GM18868 (cell line): Measurements from ENCODE around the gene ZNF219.

Experiments
- ATAC-seq: cut with Tn5 transposase; IDR thresholded peaks from one replicate; pipeline ENCODE4 v1.9.1; 2021; ENCODE audit warnings: mild to moderate bottlenecking, moderate library complexity; ENCODE audit not compliant: unreplicated experiment

Gene ZNF219

DNA sequence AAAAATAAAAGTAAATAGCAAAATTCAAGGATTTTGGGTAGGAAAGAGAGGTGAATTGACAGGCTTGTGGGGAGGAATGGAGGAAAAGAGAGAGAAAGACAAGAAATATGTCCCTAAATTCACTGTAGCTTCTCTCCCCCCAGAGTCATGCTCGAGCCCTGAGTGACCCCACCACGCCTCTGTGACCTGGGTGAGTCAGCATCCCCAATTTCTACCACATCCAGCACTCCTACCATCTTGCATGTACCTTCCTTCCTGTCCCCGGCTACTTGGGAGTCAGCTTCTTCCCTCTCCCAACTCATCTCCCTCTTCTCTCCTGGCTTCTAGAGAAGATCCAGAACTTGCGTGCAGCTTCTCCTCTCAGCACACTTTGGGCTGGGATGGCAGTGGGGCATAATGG, 9.8 kb downstream of the ZNF219 start:
- no peak for ATAC-seq

DNA sequence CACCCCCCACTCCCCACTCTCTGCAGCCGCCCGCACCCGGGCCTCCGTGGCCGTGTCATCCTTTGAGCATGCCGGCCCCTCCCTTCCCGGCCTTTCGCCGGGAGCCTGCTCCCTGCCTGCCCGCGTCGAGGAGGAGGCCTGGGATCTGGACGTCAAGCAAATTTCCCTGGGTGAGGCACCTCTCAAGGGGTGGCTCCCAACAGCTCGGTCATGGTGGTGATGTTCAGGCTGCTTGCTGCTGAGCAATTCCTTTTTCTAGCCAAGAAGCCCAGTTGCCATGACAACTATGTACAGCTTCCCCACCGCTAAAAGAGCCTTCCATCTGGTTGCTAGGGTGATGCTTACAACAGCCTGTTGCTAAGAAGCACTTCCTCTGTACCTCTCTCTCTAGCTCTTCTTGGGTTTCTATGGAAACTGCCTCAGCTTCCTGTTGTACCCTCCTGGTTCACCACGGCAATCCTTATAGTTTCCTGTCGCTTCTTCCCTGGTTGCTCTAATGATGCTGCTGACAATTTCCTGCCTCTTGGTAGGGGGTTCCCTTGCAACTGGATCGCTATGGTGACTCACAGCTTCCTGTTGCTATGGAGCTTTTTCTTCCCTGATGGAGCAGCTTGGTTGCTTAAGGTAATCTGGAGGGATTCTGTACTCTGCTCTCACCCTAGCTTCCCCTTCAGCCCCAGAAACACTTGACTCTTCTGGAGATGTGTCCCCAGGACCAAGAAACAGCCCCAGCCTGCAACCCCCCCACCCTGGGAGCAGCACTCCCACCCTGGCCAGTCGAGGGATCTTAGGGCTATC, 11.0 kb downstream of the ZNF219 start:
- ATAC-seq = peak; percentile 80

DNA sequence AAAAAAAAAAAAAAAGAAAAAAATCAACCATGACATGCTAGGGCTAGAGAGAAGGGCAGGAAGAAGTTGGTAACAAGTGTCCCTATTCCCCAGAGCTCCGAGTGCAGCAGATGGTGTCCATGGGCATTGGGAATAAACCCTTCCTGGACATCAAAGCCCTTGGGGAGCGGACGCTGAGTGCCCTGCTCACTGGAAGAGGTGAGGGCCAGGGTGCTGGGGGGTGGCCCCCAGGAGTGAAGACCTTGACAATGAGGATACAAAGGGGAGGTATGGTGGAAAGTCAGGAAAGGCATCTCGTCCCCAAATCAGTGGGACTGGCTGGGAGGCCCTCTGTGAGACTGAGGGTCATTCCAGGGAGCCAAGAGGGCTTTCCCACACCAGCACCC, 11.6 kb downstream of the ZNF219 start:
- ATAC-seq = no peak

DNA sequence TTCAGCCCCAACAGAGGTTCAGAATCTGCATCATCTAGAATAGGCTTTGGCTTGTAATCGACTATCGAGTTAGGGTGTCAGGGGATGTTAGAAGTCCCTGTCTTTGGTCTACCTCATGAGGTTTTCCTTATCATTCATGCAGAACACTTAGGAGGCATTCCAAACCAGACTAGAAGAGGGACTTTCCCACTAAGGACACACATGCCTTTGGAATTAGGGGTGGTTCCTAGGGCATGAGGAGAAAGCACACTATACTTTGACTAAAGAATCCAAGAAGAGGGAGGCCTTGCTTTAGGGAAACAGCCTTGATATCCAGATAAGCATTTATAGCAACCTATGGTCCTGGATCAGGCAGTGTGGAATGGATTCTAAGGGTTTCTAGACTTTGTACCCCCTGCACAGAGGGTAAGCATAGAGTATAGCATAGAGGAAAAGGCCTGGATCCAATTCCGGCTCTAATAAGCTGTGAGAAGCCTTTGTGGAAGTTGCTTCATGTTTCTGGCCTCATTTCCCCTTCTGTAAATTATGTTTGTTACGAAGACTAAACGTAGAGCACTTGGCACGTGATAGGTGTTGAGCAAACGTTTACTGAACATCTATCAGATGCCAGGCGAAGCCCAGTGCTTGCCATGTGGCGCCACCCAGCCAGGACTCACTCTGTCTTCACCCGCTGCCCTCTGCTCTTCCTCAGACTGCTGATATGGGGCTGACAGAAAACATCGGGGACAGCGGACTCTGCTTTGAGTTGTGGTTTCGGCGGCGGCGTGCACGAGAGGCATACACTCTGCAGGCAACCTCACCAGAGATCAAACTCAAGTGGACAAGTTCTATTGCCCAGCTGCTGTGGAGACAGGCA, 13.2 kb downstream of the ZNF219 start:
- ATAC-seq = no peak

DNA sequence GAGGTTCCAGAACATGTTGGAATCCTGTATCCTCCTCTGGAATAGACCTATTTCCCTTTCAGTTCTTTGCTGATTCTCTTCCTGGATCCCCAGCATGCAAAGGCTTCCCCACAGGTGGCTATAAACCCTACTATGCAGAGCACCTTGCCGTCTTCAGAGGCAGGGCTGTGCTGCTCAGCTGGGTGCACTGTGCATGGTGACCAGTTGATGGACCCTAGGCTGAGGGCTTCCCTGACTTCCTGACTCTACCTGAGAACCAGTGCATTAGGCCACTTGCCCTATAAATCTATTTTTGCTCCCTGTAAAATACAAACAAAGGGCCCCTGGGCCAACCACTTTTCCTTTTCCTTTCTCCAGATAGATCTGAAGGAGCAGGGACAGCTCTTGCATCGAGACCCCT, 14.1 kb downstream of the ZNF219 start:
- ATAC-seq = no peak

DNA sequence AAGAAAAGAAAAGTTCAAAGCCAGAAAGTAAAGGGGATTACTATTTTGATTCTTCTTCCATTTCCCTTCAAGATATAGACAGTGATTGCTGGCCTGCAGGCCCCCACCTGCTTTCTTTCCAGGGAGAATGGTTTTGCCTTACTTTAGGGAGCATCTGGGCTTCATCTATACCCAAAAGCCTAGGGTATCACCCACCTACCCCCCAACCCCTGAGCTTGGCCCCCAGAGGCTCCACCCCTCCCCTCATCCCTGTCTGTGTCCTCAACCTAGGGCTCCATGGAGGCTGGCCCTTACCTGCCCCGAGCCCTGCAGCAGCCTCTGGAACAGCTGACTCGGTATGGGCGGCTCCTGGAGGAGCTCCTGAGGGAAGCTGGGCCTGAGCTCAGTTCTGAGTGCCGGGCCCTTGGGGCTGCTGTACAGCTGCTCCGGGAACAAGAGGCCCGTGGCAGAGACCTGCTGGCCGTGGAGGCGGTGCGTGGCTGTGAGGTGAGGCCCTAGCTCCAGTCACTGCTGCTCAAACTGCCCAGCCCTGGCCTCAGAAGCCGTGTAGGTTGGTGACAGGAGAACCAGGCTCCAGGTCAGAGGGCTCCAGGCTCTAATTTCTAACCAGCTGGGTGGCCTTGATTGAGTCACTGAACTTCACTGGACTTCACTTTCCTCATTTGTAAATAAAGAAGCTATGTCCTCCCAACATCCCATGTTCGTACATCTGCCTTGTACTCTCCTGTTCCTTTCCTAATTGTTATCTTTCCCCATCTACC, 14.7 kb downstream of the ZNF219 start:
- ATAC-seq = no peak

DNA sequence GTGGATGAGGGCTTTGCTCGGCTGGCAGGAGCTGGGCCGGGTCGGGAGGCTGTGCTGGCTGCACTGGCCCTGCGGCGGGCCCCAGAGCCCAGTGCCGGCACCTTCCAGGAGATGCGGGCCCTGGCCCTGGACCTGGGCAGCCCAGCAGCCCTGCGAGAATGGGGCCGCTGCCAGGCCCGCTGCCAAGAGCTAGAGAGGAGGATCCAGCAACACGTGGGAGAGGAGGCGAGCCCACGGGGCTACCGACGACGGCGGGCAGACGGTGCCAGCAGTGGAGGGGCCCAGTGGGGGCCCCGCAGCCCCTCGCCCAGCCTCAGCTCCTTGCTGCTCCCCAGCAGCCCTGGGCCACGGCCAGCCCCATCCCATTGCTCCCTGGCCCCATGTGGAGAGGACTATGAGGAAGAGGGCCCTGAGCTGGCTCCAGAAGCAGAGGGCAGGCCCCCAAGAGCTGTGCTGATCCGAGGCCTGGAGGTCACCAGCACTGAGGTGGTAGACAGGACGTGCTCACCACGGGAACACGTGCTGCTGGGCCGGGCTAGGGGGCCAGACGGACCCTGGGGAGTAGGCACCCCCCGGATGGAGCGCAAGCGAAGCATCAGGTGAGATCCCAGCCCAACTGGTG, 16.8 kb downstream of the ZNF219 start:
- no peak for ATAC-seq

DNA sequence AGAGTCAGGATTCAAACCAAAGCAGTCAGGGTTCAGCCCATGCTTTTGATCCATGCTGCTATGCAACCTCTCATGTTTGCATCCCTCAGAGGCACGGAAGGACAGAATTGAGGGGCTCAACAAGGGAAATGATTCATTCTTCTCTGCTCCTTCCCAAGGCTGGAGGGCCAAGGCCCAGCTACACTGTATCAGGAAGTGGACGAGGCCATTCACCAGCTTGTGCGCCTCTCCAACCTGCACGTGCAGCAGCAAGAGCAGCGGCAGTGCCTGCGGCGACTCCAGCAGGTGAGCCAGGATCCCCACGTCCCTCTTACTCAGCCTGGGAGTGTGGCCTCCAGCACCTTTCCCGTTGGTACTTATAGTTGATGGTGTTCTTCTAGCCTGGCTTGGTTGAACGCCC, 19.7 kb downstream of the ZNF219 start:
- ATAC-seq = no peak

DNA sequence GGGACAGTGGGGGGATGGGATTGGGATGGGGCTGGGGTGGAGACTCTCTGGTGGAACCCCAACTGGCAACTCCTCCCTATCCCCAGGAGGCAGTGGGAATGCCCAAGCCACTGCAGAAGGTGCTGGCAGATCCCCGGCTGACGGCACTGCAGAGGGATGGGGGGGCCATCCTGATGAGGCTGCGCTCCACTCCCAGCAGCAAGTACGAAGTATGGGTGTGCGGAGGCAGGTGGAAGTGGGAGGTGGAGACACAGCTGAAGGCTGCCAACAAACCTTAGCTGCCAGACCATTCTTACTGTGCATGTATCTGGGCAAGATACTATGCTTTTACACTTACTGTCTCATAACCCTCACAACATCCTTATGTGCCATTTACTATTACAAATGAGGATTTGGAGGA, 20.2 kb downstream of the ZNF219 start:
- no peak for ATAC-seq

DNA sequence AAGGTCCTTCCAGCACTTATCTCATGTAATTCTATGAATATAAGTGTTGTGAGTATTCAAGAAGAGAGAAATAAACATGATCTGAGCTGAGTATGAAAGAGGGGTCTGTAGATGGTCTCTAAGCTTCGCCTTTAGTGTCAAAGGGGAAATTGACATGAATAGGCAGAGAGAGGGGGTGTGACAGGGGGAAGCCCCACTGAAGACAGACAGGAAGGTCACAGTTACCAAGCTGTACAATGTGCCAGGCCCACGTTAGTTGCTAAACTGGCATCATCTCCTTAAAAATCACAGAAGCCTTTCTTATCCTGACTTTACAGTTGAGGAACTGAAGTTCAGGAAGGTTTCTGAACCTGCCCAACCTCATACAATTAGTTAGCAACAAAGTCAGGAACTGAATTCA, 20.8 kb downstream of the ZNF219 start:
- no peak for ATAC-seq

DNA sequence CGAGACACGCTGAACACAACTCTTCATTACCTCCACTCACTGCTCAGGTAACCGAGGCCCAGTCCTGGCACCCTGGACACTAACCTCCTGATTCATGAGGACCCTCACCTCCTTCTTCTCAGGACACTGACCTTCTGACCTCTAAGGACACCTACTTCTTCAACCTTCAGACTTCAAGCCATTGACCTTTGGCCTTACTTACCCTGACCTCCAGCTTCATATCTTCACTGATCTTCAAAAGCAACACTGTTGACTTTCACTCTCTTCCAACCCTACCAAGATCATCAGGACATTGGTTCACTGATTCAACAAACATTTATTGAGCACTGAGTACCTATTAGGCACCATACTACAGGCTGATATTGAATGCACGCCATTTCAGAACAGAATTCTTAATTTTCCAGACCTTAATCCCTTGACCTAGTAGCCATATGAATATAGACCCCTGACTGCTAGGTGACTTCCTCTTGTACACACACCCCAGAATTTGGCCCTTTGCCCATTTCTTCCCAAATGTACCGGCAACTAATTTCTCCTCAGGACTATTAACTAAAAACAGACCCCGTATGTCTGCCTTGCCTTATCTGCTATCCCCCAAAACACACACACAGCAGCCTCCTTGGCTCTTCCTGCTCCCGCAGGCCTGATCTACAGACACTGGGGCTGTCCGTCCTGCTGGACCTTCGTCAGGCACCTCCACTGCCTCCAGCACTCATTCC, 22.6 kb downstream of the ZNF219 start:
- no peak for ATAC-seq

DNA sequence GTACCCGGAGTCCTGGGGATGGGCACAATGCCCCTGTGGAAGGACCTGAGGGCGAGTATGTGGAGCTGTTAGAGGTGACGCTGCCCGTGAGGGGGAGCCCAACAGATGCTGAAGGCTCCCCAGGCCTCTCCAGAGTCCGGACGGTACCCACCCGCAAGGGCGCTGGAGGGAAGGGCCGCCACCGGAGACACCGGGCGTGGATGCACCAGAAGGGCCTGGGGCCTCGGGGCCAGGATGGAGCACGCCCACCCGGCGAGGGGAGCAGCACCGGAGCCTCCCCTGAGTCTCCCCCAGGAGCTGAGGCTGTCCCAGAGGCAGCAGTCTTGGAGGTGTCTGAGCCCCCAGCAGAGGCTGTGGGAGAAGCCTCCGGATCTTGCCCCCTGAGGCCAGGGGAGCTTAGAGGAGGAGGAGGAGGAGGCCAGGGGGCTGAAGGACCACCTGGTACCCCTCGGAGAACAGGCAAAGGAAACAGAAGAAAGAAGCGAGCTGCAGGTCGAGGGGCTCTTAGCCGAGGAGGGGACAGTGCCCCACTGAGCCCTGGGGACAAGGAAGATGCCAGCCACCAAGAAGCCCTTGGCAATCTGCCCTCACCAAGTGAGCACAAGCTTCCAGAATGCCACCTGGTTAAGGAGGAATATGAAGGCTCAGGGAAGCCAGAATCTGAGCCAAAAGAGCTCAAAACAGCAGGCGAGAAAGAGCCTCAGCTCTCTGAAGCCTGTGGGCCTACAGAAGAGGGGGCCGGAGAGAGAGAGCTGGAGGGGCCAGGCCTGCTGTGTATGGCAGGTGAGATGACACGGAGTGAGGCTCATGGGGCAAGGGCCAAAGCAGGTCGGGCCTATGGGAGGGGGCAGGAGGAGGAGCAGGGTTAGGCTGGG, 23.8 kb downstream of the ZNF219 start:
- ATAC-seq = no peak

DNA sequence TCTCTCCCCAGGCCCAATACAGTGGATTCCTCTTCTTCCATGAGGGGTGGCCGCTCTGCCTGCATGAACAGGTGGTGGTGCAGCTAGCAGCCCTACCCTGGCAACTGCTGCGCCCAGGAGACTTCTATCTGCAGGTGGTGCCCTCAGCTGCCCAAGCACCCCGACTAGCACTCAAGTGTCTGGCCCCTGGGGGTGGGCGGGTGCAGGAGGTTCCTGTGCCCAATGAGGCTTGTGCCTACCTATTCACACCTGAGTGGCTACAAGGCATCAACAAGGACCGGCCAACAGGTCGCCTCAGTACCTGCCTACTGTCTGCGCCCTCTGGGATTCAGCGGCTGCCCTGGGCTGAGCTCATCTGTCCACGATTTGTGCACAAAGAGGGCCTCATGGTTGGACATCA, 24.5 kb downstream of the ZNF219 start:
- no peak for ATAC-seq

DNA sequence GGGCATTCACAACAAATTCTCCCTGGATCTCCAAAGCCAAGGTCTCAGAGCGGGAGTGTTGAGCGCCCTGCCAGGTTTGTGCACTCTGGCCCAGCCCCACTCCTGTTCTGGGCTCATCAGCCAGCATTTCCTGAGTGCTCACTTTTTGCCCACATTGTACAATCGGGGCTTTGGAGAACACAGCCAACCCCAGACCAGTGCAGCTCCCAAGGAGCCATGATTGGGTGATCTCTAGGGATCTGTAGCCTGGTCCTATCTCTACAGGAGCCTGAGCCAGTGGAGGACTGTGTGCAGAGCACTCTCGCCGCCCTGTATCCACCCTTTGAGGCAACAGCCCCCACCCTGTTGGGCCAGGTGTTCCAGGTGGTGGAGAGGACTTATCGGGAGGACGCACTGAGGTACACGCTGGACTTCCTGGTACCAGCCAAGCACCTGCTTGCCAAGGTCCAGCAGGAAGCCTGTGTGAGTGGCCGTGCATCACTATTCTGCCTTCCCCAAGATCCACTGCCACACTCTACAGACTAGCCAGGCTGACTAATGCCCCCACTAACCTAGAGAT, 25.6 kb downstream of the ZNF219 start:
- no peak for ATAC-seq

DNA sequence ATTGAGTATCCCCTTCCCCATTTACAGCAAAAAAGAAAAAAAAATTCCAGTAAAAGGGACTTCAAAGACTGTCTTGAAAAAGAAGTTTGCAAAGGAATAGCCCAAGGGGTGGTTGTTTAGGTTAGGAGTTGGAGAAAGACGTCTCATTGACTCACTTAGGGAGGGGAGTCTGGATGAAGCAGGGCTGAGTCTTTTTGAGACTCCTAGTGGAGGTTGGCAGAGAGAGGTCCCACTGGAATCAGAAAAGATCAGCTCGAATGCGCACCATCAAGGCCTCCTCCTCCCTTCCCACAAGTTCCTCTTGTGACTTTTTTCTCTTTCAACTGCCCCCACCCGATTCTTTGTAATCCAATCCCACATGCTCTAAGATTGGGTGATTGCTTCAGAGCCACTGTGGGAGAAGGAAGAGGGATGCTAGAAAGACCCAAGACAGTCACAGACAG, 26.4 kb downstream of the ZNF219 start:
- no peak for ATAC-seq

DNA sequence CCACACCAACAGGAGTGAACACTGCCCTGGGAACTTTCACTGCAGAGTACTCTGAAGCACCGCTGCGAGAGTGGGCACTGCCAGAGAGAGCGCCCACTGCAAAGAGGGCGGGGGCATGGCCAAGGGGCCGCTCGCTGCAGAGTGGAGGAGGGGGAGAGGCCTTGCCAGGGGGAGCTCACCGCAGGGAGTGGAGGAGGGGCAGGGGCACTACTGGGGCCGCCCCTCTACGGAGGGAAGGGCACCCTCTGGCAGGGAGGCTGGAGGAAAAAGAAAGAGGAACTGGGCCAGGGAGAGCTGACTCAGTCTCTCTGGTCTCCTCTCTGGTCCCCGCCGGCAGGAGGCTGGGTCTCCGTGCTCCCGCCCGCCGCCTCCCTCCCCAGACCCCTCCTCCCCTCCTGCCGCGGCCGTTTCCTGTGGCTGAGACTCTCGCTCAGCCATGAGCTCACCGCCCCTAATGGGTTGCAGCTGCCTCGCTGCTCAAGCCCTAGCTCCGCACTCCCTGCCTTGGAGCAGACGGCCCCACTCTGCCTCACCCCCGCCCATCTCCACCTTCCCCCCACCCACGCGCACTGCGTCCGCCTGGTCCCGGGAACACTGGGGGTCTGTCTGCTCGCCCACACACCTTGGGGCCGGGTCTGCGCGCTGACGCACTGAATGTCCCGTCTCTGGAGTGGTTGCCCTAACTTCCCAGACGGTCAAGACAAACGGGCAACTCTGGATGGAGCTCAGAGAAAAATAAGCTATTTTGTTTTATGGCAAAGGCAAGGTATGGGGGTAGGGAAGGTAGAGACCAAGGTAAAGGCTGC, 27.0 kb downstream of the ZNF219 start:
- ATAC-seq = peak; percentile 80

DNA sequence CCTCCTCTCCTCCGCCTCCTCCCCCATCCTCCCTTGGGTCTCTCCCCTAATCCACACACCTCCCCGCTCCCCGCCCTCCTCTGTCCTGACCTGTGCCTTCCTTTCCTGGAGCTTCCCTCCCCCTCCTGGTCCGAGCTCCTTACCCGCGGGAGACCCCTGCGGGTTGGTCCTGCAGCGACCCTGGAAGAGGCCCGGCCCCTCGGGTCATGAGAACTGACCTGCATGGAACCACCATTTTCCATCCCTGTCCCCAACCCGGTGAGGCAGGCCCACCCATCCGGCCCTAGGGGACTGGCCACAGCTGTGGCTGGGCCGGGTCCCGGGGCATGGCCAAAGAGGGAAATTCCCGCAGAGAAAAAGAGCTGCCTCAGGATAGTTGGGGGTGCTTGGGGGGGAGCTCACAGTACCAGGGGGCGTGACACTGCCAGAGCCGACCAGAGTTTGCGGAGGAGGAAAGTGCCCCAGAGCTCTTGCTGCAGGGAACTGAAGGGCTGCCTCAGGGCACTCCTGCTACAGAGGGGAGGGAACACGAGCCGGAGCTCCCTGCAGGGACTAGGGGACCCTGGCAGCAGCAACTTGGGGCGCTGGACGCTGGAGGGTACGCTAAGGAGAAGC, 27.7 kb downstream of the ZNF219 start:
- ATAC-seq = peak; percentile 3

DNA sequence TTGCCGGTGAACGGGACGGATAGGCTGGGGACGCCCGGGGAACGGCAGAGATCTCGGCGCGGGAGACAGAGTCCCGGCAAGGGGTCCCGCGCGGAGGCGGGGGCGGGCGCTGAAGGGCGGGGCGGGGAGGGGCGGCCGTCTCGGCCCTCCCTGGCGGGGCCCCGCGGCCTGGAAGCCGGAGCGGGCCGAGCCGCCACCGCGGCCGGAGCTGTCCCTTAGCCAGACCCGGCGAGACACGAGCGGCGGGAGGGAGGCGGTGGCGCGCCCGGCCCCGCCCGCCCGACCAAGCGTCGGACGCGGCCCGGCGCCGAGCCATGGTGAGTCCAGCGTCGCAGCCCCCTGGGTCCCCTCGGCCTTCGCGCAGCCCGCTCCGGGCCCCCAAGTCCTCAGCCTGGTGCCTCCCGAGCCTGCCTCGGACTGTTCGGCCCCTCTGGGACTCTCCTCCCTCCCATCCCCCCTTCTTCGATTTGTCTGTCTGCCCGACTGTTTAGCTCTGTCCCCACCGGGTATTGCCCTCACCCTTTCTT, 28.3 kb downstream of the ZNF219 start, which contains the start of gene ARHGEF40:
Gene ARHGEF40, plus strand, starts transcription at position 222 of the 527 bp plus-strand sequence. Its CDS starts 93 bp downstream, at position 315.
- no peak for ATAC-seq
